GF-D8 (cell line): ENCODE data around the gene NT5M.
A peak's percentile ranks its signal among the peaks of the same experiment; 100 is the strongest.
"Not testable (repeated sequence)": the region's sequence is repeated elsewhere in the genome, so short reads cannot be mapped to it uniquely, and the experiment has no call there.

Experiments used
- DNase-seq: peaks from one replicate; lab custom pipeline; 2025; lab: John Stamatoyannopoulos, UW

The NT5M gene

DNA sequence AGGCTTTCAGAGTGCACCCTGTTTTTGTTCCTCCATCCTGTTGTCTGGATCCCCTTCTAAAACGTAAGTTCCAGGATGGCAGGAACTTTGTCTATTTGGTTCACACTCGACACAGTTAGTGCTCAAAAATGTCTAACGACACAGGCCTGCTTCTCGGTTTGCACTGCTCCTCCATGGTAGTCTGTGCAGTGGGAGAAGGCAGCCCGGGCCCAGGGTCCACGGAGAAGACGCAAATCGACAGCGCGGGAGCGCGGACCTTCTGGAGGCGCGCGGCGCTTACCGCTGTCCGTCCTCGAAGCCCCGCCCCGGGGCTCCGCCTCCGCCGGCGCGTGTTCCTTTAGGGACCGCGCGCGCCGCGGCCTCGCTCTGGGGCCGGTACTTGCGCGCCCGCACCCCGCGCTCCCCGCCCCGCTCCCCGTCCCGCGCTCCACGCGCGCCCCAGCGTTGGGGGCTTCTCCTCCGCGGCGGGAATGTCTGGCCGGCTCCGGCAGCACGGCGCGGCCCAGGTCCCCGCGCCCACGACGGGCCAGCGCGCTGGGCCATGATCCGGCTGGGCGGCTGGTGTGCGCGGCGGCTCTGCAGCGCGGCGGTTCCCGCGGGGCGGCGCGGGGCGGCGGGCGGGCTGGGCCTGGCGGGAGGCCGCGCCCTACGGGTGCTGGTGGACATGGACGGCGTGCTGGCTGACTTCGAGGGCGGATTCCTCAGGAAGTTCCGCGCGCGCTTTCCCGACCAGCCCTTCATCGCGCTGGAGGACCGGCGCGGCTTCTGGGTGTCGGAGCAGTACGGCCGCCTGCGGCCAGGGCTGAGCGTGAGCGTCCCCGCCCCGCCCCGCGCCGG, at the start of gene NT5M:
Gene NT5M, plus strand, starts transcription at position 364 of the 837 bp plus-strand sequence. Its CDS starts 178 bp downstream, at position 542.
- DNase-seq, result peak; percentile 38

DNA sequence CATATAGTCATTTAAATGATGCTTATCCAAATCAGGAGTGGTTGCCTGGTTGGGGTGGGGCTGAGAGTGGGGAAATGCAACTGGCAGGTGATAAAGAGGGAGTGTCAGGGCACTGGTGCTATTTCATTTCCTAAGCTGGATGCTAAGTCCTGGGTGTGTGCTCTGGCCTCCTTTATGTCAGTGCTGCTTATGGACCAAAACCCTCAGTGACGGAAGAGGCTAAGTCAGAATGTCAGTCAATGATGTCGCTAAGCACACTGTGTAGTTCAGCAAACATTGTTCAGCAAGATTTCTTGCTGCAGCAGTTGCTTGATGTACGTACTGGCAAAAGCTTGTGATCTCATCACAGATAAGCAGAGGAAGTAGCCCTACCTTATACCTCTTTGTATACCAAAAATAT, 49.8 kb upstream of the NT5M start:
- no peak for DNase-seq

DNA sequence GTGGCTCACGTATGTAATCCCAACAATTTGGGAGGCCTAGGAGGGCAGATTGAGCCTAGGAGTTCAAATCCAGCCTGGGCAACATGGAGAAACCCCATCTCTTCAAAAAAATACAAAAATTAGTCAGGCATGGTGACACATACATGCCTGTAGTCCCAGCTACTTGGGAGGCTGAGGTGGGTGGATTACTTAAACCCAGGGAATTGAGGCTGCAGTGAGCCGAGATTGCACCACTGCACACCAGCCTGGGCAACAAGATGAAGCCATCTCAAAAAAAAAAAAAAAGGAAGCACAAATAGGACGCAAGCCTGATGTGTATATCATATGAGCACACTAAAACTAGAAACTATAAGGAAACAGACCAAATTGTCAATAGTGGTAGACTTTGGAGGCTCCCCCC, 49.1 kb upstream of the NT5M start:
- no peak for DNase-seq

DNA sequence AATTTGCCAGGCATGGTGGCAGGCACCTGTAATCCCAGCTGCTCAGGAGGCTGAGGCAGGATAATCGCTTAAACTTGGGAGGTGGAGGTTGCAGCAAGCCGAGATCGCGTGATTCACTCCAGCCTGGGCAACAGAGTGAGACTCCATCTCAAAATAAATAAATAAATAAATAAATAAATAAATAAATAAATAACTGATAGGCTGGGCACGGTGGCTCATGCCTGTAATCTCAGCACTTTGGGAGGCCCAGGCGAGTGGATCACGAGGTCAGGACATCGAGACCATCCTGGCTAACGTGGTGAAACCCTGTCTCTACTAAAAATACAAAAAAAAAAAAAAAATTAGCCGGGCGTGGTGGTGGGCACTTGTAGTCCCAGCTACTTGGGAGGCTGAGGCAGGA, 47.5 kb upstream of the NT5M start:
- not testable (repeated sequence) for DNase-seq

DNA sequence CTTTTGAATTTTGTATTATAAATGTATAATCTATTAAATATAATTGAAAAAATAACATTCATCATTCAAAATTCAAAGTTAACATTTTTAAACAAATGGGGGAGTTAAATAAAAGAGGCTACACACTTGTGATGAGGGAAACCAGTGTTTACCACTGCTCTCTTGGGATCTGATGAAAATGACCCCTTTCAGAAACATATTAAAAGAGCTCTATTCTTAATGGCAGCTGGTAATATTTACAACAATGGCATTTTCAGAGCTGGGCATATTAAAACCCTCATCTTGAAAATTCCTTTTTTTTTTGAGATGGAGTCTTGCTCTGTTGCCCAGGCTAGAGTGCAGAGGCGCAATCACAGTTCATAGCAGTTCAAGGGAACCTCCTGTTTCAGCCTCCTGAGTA, 46.9 kb upstream of the NT5M start:
- DNase-seq, result no peak

DNA sequence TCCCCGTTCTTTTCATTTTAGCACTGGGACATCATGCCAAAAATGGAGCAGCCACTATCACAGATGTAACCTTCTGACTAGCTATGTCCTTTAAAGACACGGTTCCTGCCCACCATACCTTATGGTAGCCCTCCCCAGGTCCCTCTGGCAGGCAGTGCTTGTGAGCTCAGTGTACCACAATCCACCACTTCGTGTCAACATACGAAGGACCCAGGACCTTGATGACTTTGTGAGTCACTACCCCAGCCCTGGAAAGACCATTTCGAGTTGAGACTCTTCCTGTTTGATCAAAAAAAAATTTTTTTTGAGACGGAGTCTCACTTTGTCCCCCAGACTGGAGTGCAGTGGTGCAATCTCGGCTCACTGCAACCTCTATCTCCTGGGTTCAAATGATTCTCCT, 45.2 kb upstream of the NT5M start:
- no peak for DNase-seq

DNA sequence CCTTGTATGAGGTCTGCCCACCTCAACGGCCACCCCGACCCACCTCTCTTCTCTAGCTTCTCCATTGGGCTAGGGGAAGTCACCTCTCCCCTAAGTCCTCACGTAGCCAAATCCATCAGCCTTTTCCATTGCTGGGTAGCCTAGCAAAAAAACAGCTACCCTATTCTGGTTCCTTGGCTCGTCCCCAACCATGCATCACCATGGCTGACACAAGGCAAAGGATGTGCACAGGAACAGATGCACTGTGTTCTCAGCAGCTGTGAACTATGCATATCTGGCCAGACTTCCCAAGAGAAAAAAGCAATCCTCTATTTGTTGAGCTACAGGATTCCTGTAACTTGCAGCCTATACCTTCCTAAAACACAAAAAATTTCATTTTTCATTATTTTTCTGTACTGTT, 44.2 kb upstream of the NT5M start:
- DNase-seq, result no peak

DNA sequence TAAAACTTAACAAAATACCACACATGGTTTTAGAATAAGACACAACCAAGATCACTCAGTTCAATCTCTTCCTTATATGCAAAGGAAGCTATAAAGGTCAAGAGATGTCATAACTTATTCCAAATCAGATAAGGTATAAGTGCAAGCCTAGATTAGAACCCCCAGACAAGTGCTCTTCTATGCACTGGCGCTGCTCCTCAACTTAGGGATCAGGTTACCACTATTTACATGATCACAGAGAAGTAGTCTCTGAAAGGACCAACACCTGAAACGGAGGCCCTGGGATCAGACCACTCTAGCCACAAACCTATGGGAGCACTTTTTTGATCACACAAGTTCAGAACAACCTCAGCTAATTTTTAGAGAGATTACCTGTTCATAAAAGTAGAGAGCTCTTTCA, 38.7 kb upstream of the NT5M start:
- DNase-seq, result no peak

DNA sequence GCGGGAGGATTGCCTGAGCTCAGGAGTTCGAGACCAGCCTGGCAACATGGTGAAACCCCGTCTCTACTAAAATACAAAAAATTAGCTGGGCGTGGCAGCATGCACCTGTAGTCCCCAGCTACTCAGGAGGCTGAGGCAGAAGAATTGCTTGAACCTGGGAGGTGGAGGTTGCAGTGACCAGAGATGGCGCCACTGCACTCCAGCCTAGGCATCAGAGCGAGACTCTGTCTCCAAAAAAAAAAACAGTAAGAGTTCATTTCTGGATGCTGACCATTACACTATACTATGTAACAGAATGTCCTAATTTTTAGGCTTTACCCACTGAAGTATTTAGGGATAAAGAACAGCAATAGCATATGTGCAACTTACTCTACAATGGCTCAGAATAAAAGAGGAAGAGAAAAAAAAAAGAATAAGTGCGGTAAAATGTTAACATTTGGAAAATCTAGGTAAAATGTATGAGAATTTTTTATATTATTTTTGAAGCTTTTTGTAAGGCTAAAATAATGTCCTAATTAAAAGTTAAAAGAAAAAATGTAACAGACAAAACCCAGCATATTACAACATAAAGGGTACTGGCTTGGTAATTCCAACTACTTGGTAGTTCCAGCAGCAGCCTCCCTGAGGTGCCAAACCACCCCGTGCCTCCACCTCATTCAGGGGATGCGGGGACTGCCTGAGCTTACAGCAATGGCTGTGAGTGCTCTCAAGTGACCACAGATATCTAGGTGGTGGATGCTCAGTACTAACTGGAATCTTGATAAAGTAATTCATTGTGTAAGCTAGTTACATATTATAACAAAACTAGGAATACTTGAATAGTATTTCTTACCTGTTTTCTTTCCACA, 33.0 kb upstream of the NT5M start:
- DNase-seq, result no peak

DNA sequence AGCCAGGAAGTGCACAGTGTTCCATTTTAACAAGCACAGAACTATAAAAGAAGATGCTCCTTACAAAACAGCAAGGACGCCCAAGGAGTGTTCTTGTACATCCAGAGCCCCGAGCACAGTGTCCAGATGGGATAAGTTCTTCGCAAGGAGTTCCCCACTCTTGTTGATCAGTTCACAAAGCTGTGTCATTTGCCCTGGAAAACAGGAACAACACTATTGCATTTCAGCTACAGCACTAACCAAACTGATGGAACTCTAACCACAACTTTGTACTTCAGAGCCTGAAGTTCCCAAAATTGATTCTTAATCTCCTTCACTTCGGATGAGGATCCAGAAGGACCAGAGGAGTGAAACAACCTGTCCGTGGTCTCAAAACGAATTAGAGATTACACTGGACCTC, 27.2 kb upstream of the NT5M start:
- DNase-seq, result no peak

DNA sequence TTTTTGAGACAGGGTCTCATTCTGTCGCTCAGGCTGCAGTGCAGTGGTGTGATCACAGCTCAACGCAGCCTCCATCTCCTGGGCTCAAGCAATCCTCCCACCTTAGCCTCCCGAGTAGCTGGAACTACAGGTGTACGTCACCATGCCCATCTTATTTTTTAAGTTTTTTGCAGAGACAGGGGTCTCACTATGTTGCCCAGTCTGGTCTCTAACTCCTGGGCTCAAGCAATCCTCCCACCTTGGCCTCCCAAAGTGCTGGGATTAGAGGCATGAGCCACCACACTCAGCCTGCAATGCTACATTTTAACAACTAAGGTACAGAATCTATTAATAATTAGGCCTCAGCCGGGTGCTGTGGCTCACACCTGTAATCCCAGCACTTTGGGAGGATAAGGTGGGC, 25.7 kb upstream of the NT5M start:
- DNase-seq, result not testable (repeated sequence)

DNA sequence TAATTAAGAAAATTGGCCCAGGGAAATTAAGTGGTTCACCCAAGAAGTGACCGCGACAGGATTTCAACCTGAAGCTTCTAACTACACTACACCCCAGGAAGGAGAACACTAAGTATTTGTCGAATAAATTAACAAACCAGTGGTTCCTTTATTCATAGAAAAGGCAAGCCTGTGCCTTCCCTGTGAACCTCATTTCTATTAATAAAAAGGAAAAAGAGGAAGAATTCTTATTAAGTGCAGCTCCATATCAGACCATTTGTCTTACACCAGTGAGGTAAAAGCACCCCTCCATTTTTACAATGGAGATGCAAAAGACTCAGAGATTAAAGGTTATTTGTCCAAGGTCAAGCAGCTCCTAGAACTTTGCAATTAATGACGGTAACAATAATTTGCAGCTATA, 23.9 kb upstream of the NT5M start:
- DNase-seq, result no peak

DNA sequence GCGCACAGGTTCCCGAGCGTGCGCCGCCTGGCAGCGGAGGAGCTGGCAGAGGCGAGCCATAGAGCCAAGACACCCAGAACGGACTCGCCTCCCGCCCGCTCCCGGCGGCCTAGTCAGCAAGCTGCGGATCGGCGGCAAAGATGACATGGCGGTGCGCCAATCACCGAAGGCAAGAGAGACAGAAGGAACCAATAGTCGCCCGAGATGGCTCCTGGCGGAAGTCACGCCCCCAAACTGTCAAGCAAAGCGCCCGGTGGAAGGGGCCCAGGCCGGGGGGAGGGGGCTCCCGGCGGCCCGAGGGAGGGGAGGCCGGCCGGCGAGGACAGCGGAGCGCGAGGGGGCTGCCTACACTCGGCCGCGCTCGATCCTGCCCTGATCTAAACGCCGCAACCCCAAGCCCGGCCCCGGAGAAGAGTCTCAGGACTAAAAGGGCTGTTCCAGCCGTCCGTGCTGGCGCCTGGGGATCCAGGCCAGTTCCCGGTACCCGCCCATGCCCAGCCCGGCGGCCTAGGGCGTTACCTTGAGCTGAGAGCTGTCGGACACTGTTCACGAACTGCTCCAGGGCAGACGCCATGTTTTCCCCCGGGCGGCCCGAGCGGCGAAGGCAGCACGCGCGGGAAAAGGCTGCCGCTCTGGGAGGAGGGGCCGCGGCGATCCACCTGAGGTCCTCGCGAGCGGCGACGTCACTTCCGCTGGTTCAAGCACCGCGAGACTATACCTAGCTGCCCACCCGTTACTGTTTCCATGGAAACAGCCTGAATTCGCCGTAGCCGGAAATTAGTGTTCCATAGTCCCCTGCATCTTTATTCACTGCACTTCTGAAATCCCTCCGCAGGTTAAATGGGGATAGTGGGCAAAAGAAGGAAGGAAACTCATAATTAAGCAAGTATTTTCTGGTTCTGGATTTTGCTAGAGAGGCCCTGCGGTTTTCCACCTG, 22.3 kb upstream of the NT5M start, which contains the start of gene COPS3:
Gene COPS3, minus strand, starts transcription at position 634 of the 937 bp plus-strand sequence. Its CDS starts 60 bp downstream, at position 574.
- peak; percentile 91 for DNase-seq

DNA sequence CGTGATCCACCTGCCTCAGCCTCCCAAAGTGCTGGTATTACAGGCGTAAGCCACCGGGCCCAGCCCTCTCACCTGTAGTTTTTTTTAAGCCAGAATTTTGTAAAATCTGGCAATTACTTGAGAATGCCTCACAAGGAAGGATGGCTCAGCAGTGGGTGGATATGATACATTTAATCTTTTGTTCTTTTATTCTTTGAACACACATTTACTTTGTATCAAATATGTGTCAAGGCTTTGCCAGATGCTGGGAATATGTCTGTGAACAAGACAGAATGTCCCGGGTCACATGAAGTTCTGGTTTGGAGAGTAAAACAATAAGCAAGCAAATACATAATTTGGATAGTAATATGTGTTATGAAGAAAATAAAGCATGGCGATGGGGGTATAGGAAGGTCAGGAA, 17.2 kb upstream of the NT5M start:
- no peak for DNase-seq

DNA sequence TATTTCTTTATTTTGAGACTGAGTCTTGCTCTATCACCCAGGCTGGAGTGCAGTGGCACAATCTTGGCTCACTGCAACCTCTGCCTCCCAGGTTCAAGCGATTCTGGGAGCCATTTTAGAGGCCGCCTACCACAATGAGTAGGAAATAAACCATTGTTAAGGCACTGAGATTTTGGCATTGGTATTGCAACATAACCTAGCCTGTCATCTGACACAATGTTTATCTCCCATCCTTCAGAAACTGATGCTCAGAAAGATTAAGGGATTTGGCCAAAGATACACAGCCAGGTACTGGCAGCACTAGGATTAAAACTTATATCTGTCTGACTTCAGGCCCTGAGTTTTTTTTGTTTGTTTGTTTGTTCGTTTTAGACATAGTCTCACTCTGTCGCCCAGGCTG, 14.1 kb upstream of the NT5M start:
- no peak for DNase-seq

DNA sequence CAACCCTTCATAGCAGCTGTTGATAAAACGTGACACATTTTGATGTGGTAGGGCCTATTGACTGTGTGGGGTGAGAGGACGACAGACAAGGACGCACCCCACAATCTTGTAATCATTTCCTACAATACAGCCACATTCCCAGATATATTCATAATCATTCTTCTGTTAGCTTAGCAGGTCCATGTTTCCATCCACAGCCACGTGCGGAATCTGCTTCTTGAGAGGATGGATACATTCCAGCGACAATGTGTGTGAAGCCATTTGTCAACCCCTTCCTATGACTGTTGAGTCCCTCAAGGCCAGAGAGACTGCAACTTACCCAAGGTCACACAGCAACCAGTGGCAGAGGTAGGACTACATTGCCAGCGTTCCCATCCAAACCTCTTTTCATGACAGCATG, 13.5 kb upstream of the NT5M start:
- DNase-seq, result no peak

DNA sequence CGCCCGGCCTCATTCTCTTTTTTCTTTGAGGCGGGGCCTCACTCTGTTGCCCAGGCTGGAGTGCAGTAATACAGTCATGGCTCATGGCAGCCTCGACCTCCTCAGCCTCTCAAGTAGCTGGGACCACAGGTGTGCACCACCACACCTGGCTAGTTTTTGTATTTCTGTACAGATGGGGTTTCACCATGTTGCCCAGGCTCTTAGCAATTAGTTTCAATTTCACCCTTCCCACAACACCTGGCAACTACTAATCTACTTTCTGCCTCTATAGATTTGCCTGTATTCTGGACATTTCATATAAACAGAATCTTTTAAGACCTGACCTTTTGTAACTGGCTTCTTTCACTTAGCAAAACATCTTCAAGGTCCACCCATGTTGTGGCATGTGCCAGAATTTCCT, 8.0 kb upstream of the NT5M start:
- no peak for DNase-seq

DNA sequence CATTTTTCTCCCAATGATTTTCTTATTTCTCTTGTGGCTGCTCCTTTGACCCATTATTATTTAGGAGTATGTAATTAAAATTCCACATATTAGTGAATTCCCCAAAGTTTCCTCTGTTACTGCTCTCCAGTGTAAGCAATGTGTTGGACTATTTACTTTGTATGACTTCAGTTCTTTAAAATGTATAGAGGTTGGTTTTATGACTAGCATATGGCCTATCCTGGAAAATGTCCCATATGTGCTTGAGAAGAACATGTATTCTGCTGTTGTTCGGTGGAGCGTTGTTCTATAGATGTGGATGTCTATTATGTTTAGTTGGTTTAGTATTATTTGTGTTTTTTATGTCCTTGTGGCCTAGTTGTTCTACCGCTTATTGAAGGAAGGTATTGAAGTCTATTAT, 6.0 kb upstream of the NT5M start:
- DNase-seq, result no peak

DNA sequence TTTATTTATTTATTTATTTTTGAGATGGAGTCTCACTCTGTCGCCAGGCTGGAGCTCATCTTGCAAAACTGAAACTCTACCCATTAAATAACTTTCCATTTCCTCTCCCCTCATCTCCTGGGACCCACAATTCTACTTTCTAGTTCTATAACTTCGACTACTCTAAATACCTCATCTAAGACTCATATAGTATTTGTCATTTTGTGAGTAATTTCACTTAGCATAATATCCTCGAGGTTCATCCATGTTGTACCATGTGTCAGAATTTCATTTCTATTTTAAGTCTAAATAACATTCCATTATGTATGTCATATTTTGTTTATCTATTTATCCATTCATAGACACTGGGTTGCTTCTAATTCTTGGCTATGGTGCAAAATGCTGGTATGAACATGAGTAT, 5.1 kb upstream of the NT5M start:
- DNase-seq, result no peak

DNA sequence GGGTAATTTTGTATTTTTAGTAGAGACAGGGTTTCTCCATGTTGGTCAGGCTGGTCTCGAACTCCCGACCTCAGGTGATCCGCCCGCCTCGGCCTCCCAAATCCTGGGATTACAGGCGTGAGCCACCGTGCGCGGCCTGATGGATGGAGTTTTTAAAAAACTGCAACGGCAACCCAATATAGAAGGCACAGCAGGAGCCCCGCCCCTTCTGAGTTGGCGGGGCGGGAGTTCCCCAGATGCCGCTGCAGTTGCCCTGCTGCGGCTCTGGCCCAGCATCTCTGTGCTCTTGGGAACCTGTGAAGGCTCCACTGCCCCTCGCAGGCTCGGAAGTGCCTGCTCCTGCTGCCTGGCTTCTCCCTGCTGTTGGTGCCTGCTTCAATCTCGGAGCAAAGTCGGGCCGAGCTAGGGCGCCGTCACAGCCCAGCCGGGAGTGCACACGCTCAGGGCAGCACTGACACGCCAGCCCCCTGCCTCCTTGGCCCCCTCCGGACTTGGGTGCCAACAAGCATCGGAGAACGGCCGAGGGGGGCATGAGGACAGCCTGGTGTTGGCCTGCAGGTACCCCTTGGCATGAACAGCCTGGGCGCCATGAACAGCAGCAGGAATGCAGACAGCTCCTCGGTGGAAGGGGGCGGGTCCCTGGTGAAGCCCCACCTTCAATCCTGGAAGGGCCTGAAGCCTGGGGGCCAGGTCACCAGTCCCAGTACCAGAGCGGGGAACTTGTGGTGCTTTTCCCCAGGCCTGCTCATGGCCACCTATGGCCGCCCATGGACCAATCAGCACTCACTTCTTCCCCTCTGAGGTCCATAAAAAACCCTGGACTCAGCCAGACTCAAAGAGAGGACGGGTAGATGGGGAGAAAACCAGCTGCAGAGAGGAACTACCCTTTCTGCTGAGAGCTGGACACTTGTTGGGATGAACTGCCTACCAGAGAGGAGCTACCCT, 2.3 kb upstream of the NT5M start:
- no peak for DNase-seq

DNA sequence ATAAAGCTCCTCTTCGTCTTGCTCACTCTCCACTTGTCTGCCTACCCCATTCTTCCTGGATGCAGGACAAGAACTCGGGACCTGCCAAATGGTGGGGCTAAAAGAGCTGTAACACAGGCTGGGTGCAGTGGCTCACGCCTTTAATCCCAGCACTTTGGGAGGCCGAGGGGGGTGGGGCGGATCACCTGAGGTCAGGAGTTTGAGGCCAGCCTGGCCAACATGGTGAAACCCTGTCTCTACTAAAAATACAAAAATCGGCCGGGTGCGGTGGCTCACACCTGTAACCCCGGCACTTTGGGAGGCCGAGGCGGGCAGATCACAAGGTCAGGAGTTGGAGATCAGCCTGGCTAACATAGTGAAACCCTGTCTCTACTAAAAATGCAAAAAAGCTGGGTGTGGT, 1.5 kb upstream of the NT5M start:
- not testable (repeated sequence) for DNase-seq
